Stimulated activated CD8-positive, alpha-beta memory T cell treated with anti-CD3 and anti-CD28 coated beads, Interleukin-15, amount 100 ng/mL, for 48 hours (primary cell): Measurements from ENCODE around the gene APOBEC3A.

Source experiments
- DNase-seq, 2 donors: peaks; one replicate each; pipeline ENCODE4 v3.0.0-alpha.2; 2020; ENCODE audit warnings: low read depth in 2 of 2

APOBEC3A gene

GRCh38 chr22:38957046-38957770, at the start of gene APOBEC3A:
APOBEC3A (plus strand) TSS chr22:38957609; CDS start chr22:38957692, 83 bp downstream.
- no peak for DNase-seq

- no peak for DNase-seq
Measured at GRCh38 chr22:38907767-38908166, 49.6 kb upstream of the APOBEC3A start.

- no peak for DNase-seq
Measured at GRCh38 chr22:38911434-38911833, 46.0 kb upstream of the APOBEC3A start.

GRCh38 chr22:38919631-38920190, 37.7 kb upstream of the APOBEC3A start:
- no peak for DNase-seq

GRCh38 chr22:38921120-38921519, 36.3 kb upstream of the APOBEC3A start:
- DNase-seq = no peak

- no peak for DNase-seq
Measured at GRCh38 chr22:38921806-38922205, 35.6 kb upstream of the APOBEC3A start.

GRCh38 chr22:38923463-38924346, 33.7 kb upstream of the APOBEC3A start:
- no peak for DNase-seq

GRCh38 chr22:38924347-38924952, 33.0 kb upstream of the APOBEC3A start:
- no peak for DNase-seq

- no peak for DNase-seq
Measured at GRCh38 chr22:38925571-38926041, 31.8 kb upstream of the APOBEC3A start.

- peak; percentile 12 to 32 for DNase-seq
Measured at GRCh38 chr22:38927033-38927781, 30.2 kb upstream of the APOBEC3A start.

GRCh38 chr22:38930512-38930911, 26.9 kb upstream of the APOBEC3A start:
- no peak for DNase-seq

GRCh38 chr22:38935023-38935422, 22.4 kb upstream of the APOBEC3A start:
- no peak for DNase-seq

GRCh38 chr22:38935616-38936015, 21.8 kb upstream of the APOBEC3A start:
- no peak for DNase-seq

- DNase-seq = no peak
Measured at GRCh38 chr22:38936562-38936961, 20.8 kb upstream of the APOBEC3A start.

- no peak for DNase-seq
Measured at GRCh38 chr22:38937036-38937435, 20.4 kb upstream of the APOBEC3A start.

- no peak for DNase-seq
Measured at GRCh38 chr22:38937541-38937940, 19.9 kb upstream of the APOBEC3A start.

GRCh38 chr22:38938221-38938620, 19.2 kb upstream of the APOBEC3A start:
- no peak for DNase-seq

GRCh38 chr22:38938925-38939324, 18.5 kb upstream of the APOBEC3A start:
- DNase-seq = no peak

- DNase-seq = no peak
Measured at GRCh38 chr22:38940811-38941384, 16.5 kb upstream of the APOBEC3A start.

- peak; percentile 76 to 78 for DNase-seq
Measured at GRCh38 chr22:38941488-38941987, 15.9 kb upstream of the APOBEC3A start.

GRCh38 chr22:38942702-38943101, 14.7 kb upstream of the APOBEC3A start:
- no peak for DNase-seq
